HL-60 (cell line): ENCODE measurements around the gene PIGBOS1.

Experiments used
- DNase-seq, 2 experiments: peaks; one replicate each; pipeline ENCODE4 v3.0.0-alpha.2; 2010 to 2020; ENCODE audit warnings: low read depth in 1 of 2, low spot score in 1 of 2
- H3K27ac ChIP-seq: fragments of 250-450 bp; sonication (Bioruptor Pico); replicated peaks from 2 replicates; pipeline ENCODE4 v1.5.1; 2020; ENCODE audit warnings: mild to moderate bottlenecking, moderate library complexity
- H3K27me3 ChIP-seq: fragments of 250-450 bp; sonication (Bioruptor Pico); 2 replicates; pipeline ENCODE4 v1.5.1; 2021; ENCODE audit warnings: mild to moderate bottlenecking, moderate library complexity; ENCODE audit not compliant: insufficient read depth, poor library complexity, severe bottlenecking
- H3K4me3 ChIP-seq: replicated peaks from 2 replicates; pipeline ENCODE4 v1.5.1; 2011; ENCODE audit warnings: mild to moderate bottlenecking, control low read depth, low read length; ENCODE audit not compliant: insufficient read depth
- CTCF ChIP-seq: IDR thresholded peaks from one replicate; pipeline ENCODE4 v1.5.1; 2011; ENCODE audit warnings: low read length, control low read depth, inconsistent platforms; ENCODE audit not compliant: insufficient read depth
- GABPA ChIP-seq: IDR thresholded peaks from 2 replicates; pipeline ENCODE4 v1.6.1; 2012; ENCODE audit warnings: low read depth
- POLR2AphosphoS5 ChIP-seq: IDR thresholded peaks from 2 replicates; pipeline ENCODE4 v1.6.1; 2012; ENCODE audit warnings: low read depth
- REST ChIP-seq: IDR thresholded peaks from 2 replicates; pipeline ENCODE4 v1.6.1; 2012; ENCODE audit warnings: low read depth; ENCODE audit not compliant: insufficient replicate concordance
- SPI1 ChIP-seq: IDR thresholded peaks from 2 replicates; pipeline ENCODE4 v1.6.1; 2012; ENCODE audit warnings: low read depth, mild to moderate bottlenecking, borderline replicate concordance

The PIGBOS1 gene

GRCh38 chr15:55337160-55337559 lies 18.2 kb upstream of the PIGBOS1 start:
- DNase-seq, result no peak
- Histone ChIP-seq H3K4me3 (no peak overlapping the region), H3K27me3 (no peaks in the 10 kb centered on the region), H3K27ac (no peak overlapping the region)
- TF ChIP-seq SPI1, result no peak
- no peak for TF ChIP-seq REST
- no peak for TF ChIP-seq GABPA
- TF ChIP-seq CTCF, result no peak
- no peak for TF ChIP-seq POLR2AphosphoS5

- Histone ChIP-seq H3K4me3 (no peak overlapping the region), H3K27me3 (no peaks in the 10 kb centered on the region), H3K27ac (no peak overlapping the region)
- peak in 1 of 2 experiments; percentile 6 for DNase-seq
- TF ChIP-seq REST (no peak), SPI1 (no peak)
Measured at GRCh38 chr15:55334997-55335396, 16.1 kb upstream of the PIGBOS1 start.

GRCh38 chr15:55334371-55334770 lies 15.4 kb upstream of the PIGBOS1 start:
- H3K4me3 ChIP-seq, result no peak overlapping the region

More at GRCh38 chr15:55334371-55334770, 15.4 kb upstream of the PIGBOS1 start:
- Histone ChIP-seq H3K27ac (no peak overlapping the region), H3K27me3 (no peaks in the 10 kb centered on the region)
- no peak for DNase-seq
- TF ChIP-seq SPI1 (no peak), POLR2AphosphoS5 (no peak), REST (no peak), CTCF (no peak), GABPA (no peak)
